Mesendoderm (in vitro differentiated cells): ENCODE measurements around the gene CENPN.

Experiments used
- DNase-seq: peaks from one replicate; pipeline ENCODE4 v3.0.0; 2013
- H2AK5ac ChIP-seq: 2 replicates; pipeline ENCODE4 v1.6.1; 2013; ENCODE audit warnings: low read length, inconsistent platforms
- H2BK120ac ChIP-seq: 2 replicates; pipeline ENCODE4 v1.6.1; 2013; ENCODE audit warnings: low read depth, mild to moderate bottlenecking, low read length, moderate library complexity, mixed read lengths
- H2BK15ac ChIP-seq: replicated peaks from 2 replicates; pipeline ENCODE4 v1.6.1; 2013; ENCODE audit warnings: low read depth, mild to moderate bottlenecking, moderate library complexity
- H2BK5ac ChIP-seq: 2 replicates; pipeline ENCODE4 v1.6.1; 2013; ENCODE audit warnings: low read length, inconsistent platforms
- H3K18ac ChIP-seq: 2 replicates; pipeline ENCODE4 v1.6.1; 2013; ENCODE audit warnings: mild to moderate bottlenecking, low read length, mixed read lengths
- H3K23ac ChIP-seq: one replicate; pipeline ENCODE4 v1.6.1; 2013; ENCODE audit warnings: low read length
- H3K27ac ChIP-seq: 2 replicates; pipeline ENCODE4 v1.5.1; 2013; ENCODE audit warnings: low read depth, mild to moderate bottlenecking, inconsistent platforms, low read length, moderate library complexity
- H3K27me3 ChIP-seq: 2 replicates; pipeline ENCODE4 v1.6.1; 2013; ENCODE audit warnings: low read length, control low read depth, mild to moderate bottlenecking, inconsistent platforms; ENCODE audit not compliant: insufficient read depth, poor library complexity
- H3K36me3 ChIP-seq: 2 replicates; pipeline ENCODE4 v1.6.1; 2013; ENCODE audit warnings: low read length, inconsistent platforms; ENCODE audit not compliant: control insufficient read depth, insufficient read depth
- H3K4ac ChIP-seq: one replicate; pipeline ENCODE4 v1.6.1; 2013; ENCODE audit warnings: low read depth, mild to moderate bottlenecking, low read length, moderate library complexity
- H3K4me1 ChIP-seq: 2 replicates; pipeline ENCODE4 v1.6.1; 2013; ENCODE audit warnings: low read depth, low read length, inconsistent platforms; ENCODE audit not compliant: control insufficient read depth
- H3K4me2 ChIP-seq: 2 replicates; pipeline ENCODE4 v1.6.1; 2013; ENCODE audit warnings: low read length
- H3K4me3 ChIP-seq: 2 replicates; pipeline ENCODE4 v1.5.1; 2013; ENCODE audit warnings: mild to moderate bottlenecking, low read length
- H3K56ac ChIP-seq: one replicate; pipeline ENCODE4 v1.6.1; 2013; ENCODE audit warnings: low read length
- H3K79me1 ChIP-seq: 2 replicates; pipeline ENCODE4 v1.6.1; 2013; ENCODE audit warnings: low read length, inconsistent platforms
- H3K79me2 ChIP-seq: 2 replicates; pipeline ENCODE4 v1.6.1; 2013; ENCODE audit warnings: mild to moderate bottlenecking, low read length; ENCODE audit not compliant: control insufficient read depth, insufficient read depth
- H3K9ac ChIP-seq: 2 replicates; pipeline ENCODE4 v1.6.1; 2013; ENCODE audit warnings: low read length, inconsistent platforms
- H4K5ac ChIP-seq: one replicate; pipeline ENCODE4 v1.6.1; 2013; ENCODE audit warnings: low read length
- H4K8ac ChIP-seq: one replicate; pipeline ENCODE4 v1.6.1; 2013; ENCODE audit warnings: low read depth, mild to moderate bottlenecking, control low read depth, low read length, moderate library complexity
- WGBS: extraction: QIAGEN DNeasy Blood & Tissue Kit; methylation state at CpG from one replicate; pipeline ENCODE4 v1.1.7; 2013; ENCODE audit warnings: low lambda C conversion rate, missing lambda C conversion rate; ENCODE audit not compliant: insufficient coverage; ENCODE audit errors: extremely low coverage; 5-methylcytosine and 5-hydroxymethylcytosine counted together

CENPN gene

GRCh38 chr16:81073560-81074330 is 66.7 kb downstream of the CENPN start:
- Histone ChIP-seq H3K79me1 (no peaks in the 10 kb centered on the region), H3K79me2 (no peaks in the 10 kb centered on the region), H2BK120ac (no peak overlapping the region), H2BK15ac (no peak overlapping the region), H3K4me2 (no peak overlapping the region), H3K23ac (no peak overlapping the region), H3K4me3 (no peak overlapping the region), H4K5ac (no peak overlapping the region), H4K8ac (no peak overlapping the region), H3K56ac (no peak overlapping the region), H3K4me1 (no peaks in the 10 kb centered on the region), H3K36me3 (no peaks in the 10 kb centered on the region), H2AK5ac (no peak overlapping the region), H2BK5ac (no peak overlapping the region), H3K27ac (no peak overlapping the region), H3K9ac (no peak overlapping the region), H3K4ac (no peak overlapping the region), H3K18ac (no peak overlapping the region), H3K27me3 (no peaks in the 10 kb centered on the region)
- WGBS: no CpG with 5 or more reads among the region's 5 CpGs
- DNase-seq: peak; percentile 60

GRCh38 chr16:81076566-81077075 is 69.6 kb downstream of the CENPN start:
- no peak for DNase-seq
- no CpG with 5 or more reads among the region's 27 CpGs for WGBS
- no peak overlapping the region for H3K23ac ChIP-seq
- no peaks in the 10 kb centered on the region for H3K4me1 ChIP-seq
- H3K56ac ChIP-seq: peak overlapping the region; percentile 87
- H2AK5ac ChIP-seq: no peak overlapping the region
- no peak overlapping the region for H3K27ac ChIP-seq
- no peaks in the 10 kb centered on the region for H3K79me1 ChIP-seq
- H3K4ac ChIP-seq: no peak overlapping the region
- H3K18ac ChIP-seq: no peak overlapping the region
- peak overlapping the region; percentile 57 for H3K4me2 ChIP-seq
- H3K36me3 ChIP-seq: no peaks in the 10 kb centered on the region
- H2BK120ac ChIP-seq: no peak overlapping the region
- no peak overlapping the region for H4K8ac ChIP-seq
- H4K5ac ChIP-seq: no peak overlapping the region
- no peaks in the 10 kb centered on the region for H3K79me2 ChIP-seq
- H3K4me3 ChIP-seq: peak overlapping the region; percentile 89
- H2BK5ac ChIP-seq: peak overlapping the region; percentile 62
- H3K9ac ChIP-seq: peak overlapping the region; percentile 71
- H2BK15ac ChIP-seq: no peak overlapping the region
- H3K27me3 ChIP-seq: no peaks in the 10 kb centered on the region

- Histone ChIP-seq H3K79me2 (no peaks in the 10 kb centered on the region), H3K27me3 (no peaks in the 10 kb centered on the region), H3K79me1 (no peaks in the 10 kb centered on the region), H3K4me1 (no peaks in the 10 kb centered on the region), H2BK15ac (no peak within 1 kb of the TSS), H2BK120ac (no peak within 1 kb of the TSS), H3K4me3 (peak within 1 kb of the TSS; percentile 89), H3K27ac (peak within 1 kb of the TSS; percentile 39), H3K4ac (peak within 1 kb of the TSS; percentile 64), H4K8ac (no peak within 1 kb of the TSS), H3K56ac (peak within 1 kb of the TSS; percentile 92), H3K4me2 (peak within 1 kb of the TSS; percentile 83), H3K23ac (no peak within 1 kb of the TSS), H3K36me3 (no peaks in the 10 kb centered on the region), H2AK5ac (no peak within 1 kb of the TSS), H2BK5ac (peak within 1 kb of the TSS; percentile 62), H4K5ac (no peak within 1 kb of the TSS), H3K18ac (peak within 1 kb of the TSS; percentile 34), H3K9ac (peak within 1 kb of the TSS; percentile 76)
- no CpG with 5 or more reads among the region's 59 CpGs for WGBS
- DNase-seq: peak; percentile 98
Observed at GRCh38 chr16:81077076-81077940, 70.3 kb downstream of the CENPN start, which contains the start of gene C16orf46. Gene C16orf46 (minus strand): TSS chr16:81077238. CDS start chr16:81063955, 13,283 bp downstream.

GRCh38 chr16:81080233-81080632 is 73.2 kb downstream of the CENPN start:
- H2AK5ac ChIP-seq: no peak overlapping the region
- no peak overlapping the region for H4K8ac ChIP-seq
- H3K4me3 ChIP-seq: no peak overlapping the region
- no peaks in the 10 kb centered on the region for H3K79me1 ChIP-seq
- no peak overlapping the region for H3K9ac ChIP-seq
- no peak overlapping the region for H2BK5ac ChIP-seq
- H3K36me3 ChIP-seq: no peaks in the 10 kb centered on the region
- no CpG with 5 or more reads among the region's 1 CpG for WGBS
- H2BK15ac ChIP-seq: no peak overlapping the region
- no peak overlapping the region for H3K4ac ChIP-seq
- no peak overlapping the region for H3K4me2 ChIP-seq
- H4K5ac ChIP-seq: no peak overlapping the region
- H3K4me1 ChIP-seq: no peaks in the 10 kb centered on the region
- H3K18ac ChIP-seq: no peak overlapping the region
- H2BK120ac ChIP-seq: no peak overlapping the region
- no peak overlapping the region for H3K56ac ChIP-seq
- no peaks in the 10 kb centered on the region for H3K27me3 ChIP-seq
- H3K27ac ChIP-seq: no peak overlapping the region
- H3K23ac ChIP-seq: no peak overlapping the region
- no peak for DNase-seq
- no peaks in the 10 kb centered on the region for H3K79me2 ChIP-seq

GRCh38 chr16:81081014-81081413 is 74.0 kb downstream of the CENPN start:
- no peak overlapping the region for H2BK5ac ChIP-seq
- H3K18ac ChIP-seq: no peak overlapping the region
- H3K4me1 ChIP-seq: no peaks in the 10 kb centered on the region
- no CpG with 5 or more reads among the region's 4 CpGs for WGBS
- H2BK120ac ChIP-seq: no peak overlapping the region
- H3K56ac ChIP-seq: no peak overlapping the region
- H4K8ac ChIP-seq: no peak overlapping the region
- H3K27ac ChIP-seq: no peak overlapping the region
- H3K4me2 ChIP-seq: no peak overlapping the region
- H3K36me3 ChIP-seq: no peaks in the 10 kb centered on the region
- no peaks in the 10 kb centered on the region for H3K79me1 ChIP-seq
- H4K5ac ChIP-seq: no peak overlapping the region
- DNase-seq: no peak
- H3K9ac ChIP-seq: no peak overlapping the region
- no peaks in the 10 kb centered on the region for H3K79me2 ChIP-seq
- no peak overlapping the region for H3K4me3 ChIP-seq
- H3K27me3 ChIP-seq: no peaks in the 10 kb centered on the region
- no peak overlapping the region for H3K23ac ChIP-seq
- H3K4ac ChIP-seq: no peak overlapping the region
- H2BK15ac ChIP-seq: no peak overlapping the region
- no peak overlapping the region for H2AK5ac ChIP-seq
